ENCODE data around the gene ARHGEF40.

GRCh38 chr14:21034707-21035106, 35.4 kb upstream of the ARHGEF40 start, which contains the start of gene RNASE13:
- no peak for TF ChIP-seq POLR2A (IDR thresholded peaks at IDR 0.05; ENCODE audit: low read depth, low read length)
- TF ChIP-seq POLR2AphosphoS5 (IDR thresholded peaks at IDR 0.05; ENCODE audit: low read depth, low read length), result no peak

All from GM12892 (cell line).